ENCODE results near the gene SDCBP2.
A peak's percentile ranks its signal among the peaks of the same experiment; 100 is the strongest.

SDCBP2 gene

DNA sequence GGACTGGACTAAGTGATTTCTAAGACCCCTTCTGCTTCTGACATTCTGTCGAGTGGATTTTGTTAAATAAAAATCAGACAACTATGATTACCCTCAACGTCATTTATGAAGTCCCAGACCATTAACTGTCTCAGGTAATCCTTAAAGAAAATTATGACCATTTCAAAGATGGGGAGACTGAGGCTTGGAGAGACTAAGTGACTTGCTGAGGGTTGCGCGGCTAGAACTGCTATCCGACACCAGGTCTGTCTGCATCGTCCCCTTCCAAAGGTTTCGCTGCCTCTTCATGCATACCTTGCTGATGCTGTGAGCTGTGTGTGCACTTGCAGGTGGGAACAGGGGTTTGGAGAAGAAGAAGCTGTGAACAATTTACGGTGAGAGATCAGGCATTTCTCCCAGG lies 59.7 kb downstream of the SDCBP2 start:
- DNase-seq = no peak

DNA sequence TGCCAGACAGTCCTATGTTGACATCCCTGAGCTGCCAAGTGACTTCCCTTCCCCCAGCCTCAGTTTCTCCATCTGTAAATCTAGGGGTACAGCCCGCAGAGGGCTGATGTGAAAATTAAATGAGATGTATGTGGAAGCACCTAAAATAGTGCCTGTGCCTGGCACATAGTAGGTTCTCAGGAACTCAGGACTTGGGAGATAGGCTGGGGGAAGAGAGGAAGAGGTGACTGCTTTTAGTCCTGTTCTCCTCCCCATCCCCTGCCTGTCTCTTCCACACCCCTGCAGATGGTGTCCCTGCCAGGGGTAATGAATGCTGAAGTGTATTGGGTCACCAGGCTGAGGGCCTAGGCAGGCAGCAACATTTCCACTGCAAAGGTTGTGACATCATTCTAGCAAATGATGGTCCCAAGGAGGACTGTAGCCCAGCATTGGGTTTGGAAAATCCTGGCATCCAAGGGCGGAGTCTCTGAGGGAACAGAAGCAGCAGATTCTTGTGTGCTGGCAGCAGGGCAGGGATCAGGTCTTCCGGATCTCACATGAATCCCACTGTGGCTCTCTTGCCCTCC lies 61.0 kb downstream of the SDCBP2 start:
- no peak for DNase-seq

- no peak for DNase-seq
These were observed 61.8 kb downstream of the SDCBP2 start for GRCh38 chr20:1267161-1267560.

- DNase-seq = peak; percentile 88
These were observed 62.6 kb downstream of the SDCBP2 start, which contains the start of gene SNPH for GRCh38 chr20:1266167-1266973. TSS of gene SNPH (plus strand) at chr20:1266294. CDS start at chr20:1296240, 29,946 bp downstream.

DNA sequence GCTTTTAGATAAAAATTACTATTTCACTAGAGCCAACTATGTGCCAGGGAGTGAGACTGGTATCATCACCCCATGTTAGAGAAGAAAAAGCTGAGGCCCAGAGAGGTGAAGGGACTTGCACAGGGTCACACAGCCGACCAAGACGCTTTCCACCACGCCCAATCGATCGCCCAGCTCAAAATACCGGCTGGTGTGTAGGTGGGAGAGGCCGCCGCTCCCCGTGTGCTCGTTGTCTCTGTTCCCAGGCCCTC lies 63.1 kb downstream of the SDCBP2 start:
- DNase-seq = no peak

DNA sequence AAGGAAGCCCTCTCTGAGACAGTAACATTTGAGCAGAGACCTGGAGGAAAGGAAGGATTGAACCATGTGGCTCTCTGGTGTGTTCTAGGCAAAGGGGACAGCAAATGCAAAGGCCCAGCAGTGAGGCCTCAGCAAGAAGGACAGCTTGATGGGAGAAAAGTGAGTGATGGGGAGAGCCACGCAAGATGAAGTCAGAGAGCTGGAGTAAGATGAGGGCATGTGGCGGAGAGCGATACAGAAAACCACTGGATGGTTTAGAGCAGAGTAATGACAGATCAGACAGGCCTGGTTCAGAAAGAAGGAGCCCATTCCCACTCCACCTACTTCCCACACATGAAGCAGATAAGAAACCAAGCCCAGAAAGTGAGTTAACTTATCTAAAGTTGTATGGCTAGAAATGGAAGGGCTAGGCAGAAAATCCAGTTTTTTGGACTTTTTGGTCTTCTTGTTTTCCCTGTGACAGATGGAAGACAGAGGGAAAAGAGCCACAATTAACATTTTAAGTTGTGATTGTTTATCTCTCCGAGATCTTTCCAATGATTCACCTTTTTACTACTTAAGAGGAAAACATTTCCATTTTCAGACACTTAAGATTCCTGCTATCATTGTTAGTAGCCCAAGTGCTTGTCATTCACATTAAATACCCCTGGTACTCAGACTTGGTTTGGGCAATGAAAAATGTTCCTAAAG lies 63.6 kb downstream of the SDCBP2 start:
- DNase-seq = peak; percentile 13

GRCh38 chr20:1264727-1265126 lies 64.2 kb downstream of the SDCBP2 start:
- DNase-seq = no peak

DNA sequence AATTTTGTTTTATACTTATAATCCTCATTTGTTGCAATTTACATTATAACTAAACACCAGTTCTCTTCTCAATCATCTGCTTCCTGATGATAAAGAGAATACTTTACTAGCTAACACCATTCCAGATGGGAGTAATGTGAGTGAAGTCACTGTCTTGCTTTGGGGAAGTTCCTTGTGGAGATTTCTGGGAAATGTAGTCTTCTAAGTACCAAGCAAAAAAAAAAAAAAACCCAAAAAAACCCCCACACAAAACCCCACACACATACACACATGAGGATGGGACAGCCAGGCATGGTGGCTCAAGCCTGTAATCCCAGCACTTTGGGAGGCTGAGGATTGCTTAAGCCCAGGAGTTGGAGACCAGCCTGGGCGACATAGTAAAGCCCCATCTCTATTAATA lies 65.1 kb downstream of the SDCBP2 start:
- DNase-seq = no peak
